C4-2B (cell line): ENCODE data around the gene CENPX.
"Not testable (repeated sequence)": the region's sequence is repeated elsewhere in the genome, so short reads cannot be mapped to it uniquely, and the experiment has no call there.

Source experiments
- H3K27ac ChIP-seq: fragments of 450-650 bp; 2 replicates; pipeline ENCODE4 v1.5.1; 2017
- CTCF ChIP-seq: fragments of 450-650 bp; conservative IDR thresholded peaks from 2 replicates; pipeline ENCODE4 v1.5.1; 2017; ENCODE audit warnings: mild to moderate bottlenecking
- ZFX ChIP-seq: fragments of 450-650 bp; IDR thresholded peaks from 2 replicates; pipeline ENCODE4 v1.6.1; 2017

CENPX gene

GRCh38 chr17:81990836-81991683, 31.6 kb downstream of the CENPX start:
- peak overlapping the region; percentile 76 for H3K27ac ChIP-seq
- TF ChIP-seq ZFX (no peak), CTCF (no peak)

GRCh38 chr17:81987161-81987770, 35.4 kb downstream of the CENPX start:
- TF ChIP-seq ZFX, result no peak
- TF ChIP-seq CTCF, result no peak
- no peak overlapping the region for H3K27ac ChIP-seq

DNA sequence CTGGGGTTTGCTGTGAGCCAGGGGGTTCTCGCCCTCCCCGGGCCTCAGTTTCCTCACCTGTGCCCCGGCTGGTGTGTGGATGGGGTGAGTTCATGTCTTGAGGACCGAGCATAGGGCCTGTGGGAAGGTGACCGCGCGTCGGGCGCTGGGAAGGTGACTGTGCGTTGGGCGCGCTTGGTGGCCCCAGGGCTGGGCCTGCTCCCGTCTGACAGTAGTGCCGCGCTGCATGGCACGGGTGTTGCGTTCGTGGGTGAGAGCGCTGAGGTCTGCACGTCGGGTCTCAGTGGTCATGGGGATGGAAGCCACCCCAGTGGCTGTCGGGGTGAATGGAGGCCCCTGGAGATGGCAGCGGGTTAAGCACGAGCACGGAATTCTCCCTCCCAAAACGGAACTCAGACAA, 36.1 kb downstream of the CENPX start:
- H3K27ac ChIP-seq, result no peak overlapping the region
- TF ChIP-seq CTCF (no peak), ZFX (no peak)

- TF ChIP-seq CTCF (no peak), ZFX (no peak)
- H3K27ac ChIP-seq, result no peak overlapping the region
Measured at GRCh38 chr17:81984773-81985410, 37.8 kb downstream of the CENPX start.

GRCh38 chr17:81983639-81984373, 38.9 kb downstream of the CENPX start:
- no peak overlapping the region for H3K27ac ChIP-seq
- TF ChIP-seq ZFX (no peak), CTCF (no peak)

DNA sequence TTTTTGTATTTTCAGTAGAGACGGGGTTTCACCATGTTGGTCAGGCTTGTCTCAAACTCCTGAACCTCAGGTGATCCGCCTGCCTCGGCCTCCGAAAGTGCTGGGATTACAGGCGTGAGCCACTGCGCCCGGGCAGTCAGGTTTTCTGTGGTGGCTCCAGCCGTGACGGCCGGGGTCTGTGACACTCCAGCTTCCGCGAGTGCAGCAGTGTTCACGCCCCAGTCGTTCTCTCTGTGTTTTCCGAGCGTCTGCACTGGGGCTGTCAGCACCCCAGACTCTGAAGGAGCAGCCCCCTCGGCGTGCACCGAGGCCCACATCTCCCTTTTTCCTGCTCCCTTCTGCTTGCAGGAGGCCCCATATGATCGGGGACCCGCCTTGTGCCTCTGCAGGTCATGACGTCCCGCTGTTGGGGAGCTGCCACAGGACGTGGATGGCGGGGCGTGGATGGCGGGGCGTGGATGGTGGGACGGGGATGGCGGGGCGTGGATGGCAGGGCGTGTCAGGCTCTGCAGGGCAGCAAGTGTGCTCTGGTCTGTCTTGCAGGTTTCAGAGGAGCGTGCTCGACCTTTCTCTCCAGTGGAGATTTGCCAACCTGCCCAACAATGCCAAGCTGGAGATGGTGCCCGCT, 39.6 kb downstream of the CENPX start:
- no peak for TF ChIP-seq CTCF
- no peak for TF ChIP-seq ZFX
- no peak overlapping the region for H3K27ac ChIP-seq

GRCh38 chr17:81981511-81981910, 41.2 kb downstream of the CENPX start:
- H3K27ac ChIP-seq, result not testable (repeated sequence)
